ENCODE results near the gene MAN2A1. TPM values are rescaled to one million over a fixed set of nuclear protein-coding genes. Genes with fewer than 3 reads are reported as not detected.

MAN2A1 gene
- total RNA-seq, 1 experiment from 2014 or later: 78.0 TPM

GRCh38 chr5:109903061-109903460, 213.3 kb downstream of the MAN2A1 start:
- H3K4me1 Mint-ChIP-seq: 0 out of 4 replicates have a peak, but pooled peaks cover 0 to 2% of the 10 kb centered on the region in 2 experiments
- H2AFZ ChIP-seq (ENCODE audit: low read length): no peak overlapping the region

More at GRCh38 chr5:109903061-109903460, 213.3 kb downstream of the MAN2A1 start:
- Histone ChIP-seq H3K27ac (ENCODE audit: insufficient read length, low read depth, low read length) (no peak overlapping the region), H4K5ac (ENCODE audit: insufficient read length, low read depth, low read length) (no peak overlapping the region), H3K18ac (ENCODE audit: insufficient read length, low read depth, low read length) (no peak overlapping the region), H2BK120ac (ENCODE audit: low read depth, low read length, poor library complexity, severe bottlenecking) (no peak overlapping the region), H3K23me2 (ENCODE audit: insufficient read length, low read depth, low read length, poor library complexity, severe bottlenecking) (no peaks in the 10 kb centered on the region), H4K8ac (replicated peaks; ENCODE audit: insufficient read length, low read depth, low read length) (no peak overlapping the region), H3K14ac (ENCODE audit: insufficient read depth, low read length) (no peak overlapping the region), H4K20me1 (ENCODE audit: control insufficient read depth, insufficient read depth, insufficient read length) (no peaks in the 10 kb centered on the region), H3K23ac (ENCODE audit: insufficient read length, low read depth, low read length) (no peak overlapping the region), H3K4me1 (ENCODE audit: insufficient read depth, low read length) (no peaks in the 10 kb centered on the region), H3K79me2 (ENCODE audit: insufficient read depth, low read length) (no peaks in the 10 kb centered on the region), H4K91ac (ENCODE audit: insufficient read length, low read depth, low read length) (no peak overlapping the region), H3K56ac (ENCODE audit: insufficient read length, low read depth, low read length) (no peak overlapping the region), H3K27me3 (ENCODE audit: insufficient read depth, low read length) (no peaks in the 10 kb centered on the region), H2BK5ac (ENCODE audit: insufficient read length, low read length) (no peak overlapping the region), H3K9ac (ENCODE audit: extremely low read depth, insufficient read length, low read length) (no peak overlapping the region), H3K79me1 (ENCODE audit: insufficient read depth, low read depth, low read length, poor library complexity, severe bottlenecking) (no peaks in the 10 kb centered on the region), H2AK5ac (ENCODE audit: insufficient read length, low read length) (no peak overlapping the region), H2BK15ac (ENCODE audit: low read depth, low read length) (no peak overlapping the region), H3K4me2 (ENCODE audit: insufficient read depth, insufficient read length, low read length) (no peak overlapping the region), H3T11ph (ENCODE audit: low read length) (no peak overlapping the region), H3K4ac (ENCODE audit: low read depth, low read length) (no peak overlapping the region), H2BK20ac (ENCODE audit: low read depth, low read length, poor library complexity, severe bottlenecking) (no peak overlapping the region), H2BK12ac (ENCODE audit: insufficient read length, low read depth, low read length) (no peak overlapping the region), H3K9me3 (ENCODE audit: control insufficient read depth, low read depth, low read length) (no peaks in the 10 kb centered on the region)
- Mint-ChIP-seq H3K9me3 (no peaks in the 10 kb centered on the region), H3K4me3 (no peak overlapping the region), H3K27ac (no peak overlapping the region), H3K36me3 (ENCODE audit: insufficient read depth in 1 of 3, low read depth in 3 of 3) (no peaks in the 10 kb centered on the region), H3K27me3 (ENCODE audit: low read depth) (no peaks in the 10 kb centered on the region)
- TF ChIP-seq CTCF (conservative IDR thresholded peaks at IDR 0.05): no peak
- WGBS (ENCODE audit: extremely low coverage, insufficient read length, low lambda C conversion rate): no CpG with 5 or more reads among the region's 2 CpGs
- no peak for DNase-seq

Measured in H9 (cell line).